ENCODE results near the gene PSMG1. TPM values are rescaled to one million over a fixed set of nuclear protein-coding genes. Genes with fewer than 3 reads are reported as not detected.

PSMG1 gene
- total and polyA plus RNA-seq, 2 experiments from 2014 or later = 43.3 to 81.4 TPM

- Histone ChIP-seq H3K9me3 (ENCODE audit: low read depth) (no peaks in the 10 kb centered on the region), H4K20me1 (ENCODE audit: insufficient read depth, poor library complexity, severe bottlenecking) (no peaks in the 10 kb centered on the region), H3K79me2 (peaks cover 18% of the 10 kb centered on the region), H3K4me2 (no peak overlapping the region), H3K9me2 (replicated peaks; ENCODE audit: insufficient read depth) (no peaks in the 10 kb centered on the region), H3K27ac (no peak overlapping the region), H3K27me3 (no peaks in the 10 kb centered on the region), H2AFZ (no peak overlapping the region), H3K4me3 (no peak overlapping the region), H3K4me1 (ENCODE audit: insufficient read depth) (no peaks in the 10 kb centered on the region), H3K36me3 (replicated peaks; ENCODE audit: insufficient read depth, low read depth) (no peaks in the 10 kb centered on the region)
- no peak for DNase-seq (ENCODE audit: low spot score)
- WGBS (ENCODE audit: low lambda C conversion rate, missing lambda C conversion rate) = 37% methylated on average over 3 of the region's 3 CpGs
- no peak for TF ChIP-seq EZH2phosphoT487 (IDR thresholded peaks at IDR 0.05; ENCODE audit: low read depth, severe bottlenecking, unreplicated experiment)
- TF ChIP-seq CTCF (IDR thresholded peaks at IDR 0.05; ENCODE audit: poor library complexity) = no peak
- TF ChIP-seq EZH2 (IDR thresholded peaks at IDR 0.05; ENCODE audit: borderline replicate concordance) = no peak
These were observed 7.0 kb downstream of the PSMG1 start for GRCh38 chr21:39176271-39176709.

GRCh38 chr21:39175665-39176064 lies 7.6 kb downstream of the PSMG1 start:
- H3K27me3 ChIP-seq = no peaks in the 10 kb centered on the region
- no peak overlapping the region for H3K27ac ChIP-seq
- no peak overlapping the region for H3K4me3 ChIP-seq
- H4K20me1 ChIP-seq (ENCODE audit: insufficient read depth, poor library complexity, severe bottlenecking) = no peaks in the 10 kb centered on the region
- no peak overlapping the region for H2AFZ ChIP-seq
- H3K36me3 ChIP-seq (replicated peaks; ENCODE audit: insufficient read depth, low read depth) = no peaks in the 10 kb centered on the region
- no peaks in the 10 kb centered on the region for H3K9me2 ChIP-seq (replicated peaks; ENCODE audit: insufficient read depth)
- H3K4me2 ChIP-seq = no peak overlapping the region
- DNase-seq (ENCODE audit: low spot score) = no peak
- peaks cover 12% of the 10 kb centered on the region for H3K79me2 ChIP-seq
- 91% methylated on average over 9 of the region's 10 CpGs for WGBS (ENCODE audit: low lambda C conversion rate, missing lambda C conversion rate)
- TF ChIP-seq EZH2phosphoT487 (IDR thresholded peaks at IDR 0.05; ENCODE audit: low read depth, severe bottlenecking, unreplicated experiment) = no peak
- no peak for TF ChIP-seq EZH2 (IDR thresholded peaks at IDR 0.05; ENCODE audit: borderline replicate concordance)
- no peak for TF ChIP-seq CTCF (IDR thresholded peaks at IDR 0.05; ENCODE audit: poor library complexity)
- no peaks in the 10 kb centered on the region for H3K4me1 ChIP-seq (ENCODE audit: insufficient read depth)
- no peaks in the 10 kb centered on the region for H3K9me3 ChIP-seq (ENCODE audit: low read depth)

- H3K79me2 ChIP-seq = peaks cover 6% of the 10 kb centered on the region
- H3K9me3 ChIP-seq (ENCODE audit: low read depth) = no peaks in the 10 kb centered on the region
- TF ChIP-seq CTCF (IDR thresholded peaks at IDR 0.05; ENCODE audit: poor library complexity) = peak; percentile 64
- no peak for TF ChIP-seq EZH2 (IDR thresholded peaks at IDR 0.05; ENCODE audit: borderline replicate concordance)
- H3K36me3 ChIP-seq (replicated peaks; ENCODE audit: insufficient read depth, low read depth) = no peaks in the 10 kb centered on the region
- H3K4me2 ChIP-seq = no peak overlapping the region
- no peaks in the 10 kb centered on the region for H3K4me1 ChIP-seq (ENCODE audit: insufficient read depth)
- WGBS (ENCODE audit: low lambda C conversion rate, missing lambda C conversion rate) = 84% methylated on average over 4 of the region's 4 CpGs
- DNase-seq (ENCODE audit: low spot score) = peak; percentile 29
- H3K4me3 ChIP-seq = no peak overlapping the region
- H3K27me3 ChIP-seq = no peaks in the 10 kb centered on the region
- H4K20me1 ChIP-seq (ENCODE audit: insufficient read depth, poor library complexity, severe bottlenecking) = no peaks in the 10 kb centered on the region
- H2AFZ ChIP-seq = no peak overlapping the region
- H3K9me2 ChIP-seq (replicated peaks; ENCODE audit: insufficient read depth) = no peaks in the 10 kb centered on the region
- no peak overlapping the region for H3K27ac ChIP-seq
These were observed 8.1 kb downstream of the PSMG1 start for GRCh38 chr21:39175154-39175553.

Data from hepatocyte (in vitro differentiated cells).